ENCODE results near the gene NTRK3. TPM values are rescaled to one million over a fixed set of nuclear protein-coding genes. Genes with fewer than 3 reads are reported as not detected.

NTRK3 gene
- total and polyA plus RNA-seq, 2 of the 8 experiments (the other 6 are each of a cell fraction or from before 2014, with no cell fraction given): 4.5 to 6.8 TPM

- Histone ChIP-seq H3K56ac (replicated peaks; ENCODE audit: insufficient read length, low read depth, low read length) (no peak overlapping the region), H4K91ac (replicated peaks; ENCODE audit: insufficient read length, low read length) (no peak overlapping the region), H3K9me3 (ENCODE audit: insufficient read depth in 2 of 2, low read depth in 1 of 2, low read length in 1 of 2) (no peaks in the 10 kb centered on the region), H3K23ac (ENCODE audit: insufficient read length) (no peak overlapping the region), H3K9ac (replicated peaks in 1 of 4; ENCODE audit: extremely low read depth in 1 of 4, low read depth in 3 of 4, low read length in 3 of 4) (no peak overlapping the region), H2BK15ac (ENCODE audit: low read length) (no peak overlapping the region), H3K23me2 (ENCODE audit: low read depth, low read length) (peaks cover 6% of the 10 kb centered on the region; the same call in 1 of the 2 replicates), H2BK120ac (replicated peaks; ENCODE audit: low read depth, low read length) (no peak overlapping the region), H3K79me2 (ENCODE audit: control insufficient read depth in 1 of 2, insufficient read depth in 2 of 2, low read length in 2 of 2) (no peaks in the 10 kb centered on the region), H2BK20ac (ENCODE audit: low read length) (no peak overlapping the region), H3K4me2 (ENCODE audit: insufficient read depth in 1 of 2, low read depth in 2 of 2, low read length in 2 of 2) (no peak overlapping the region), H3K79me1 (ENCODE audit: low read depth, low read length) (no peaks in the 10 kb centered on the region), H2BK12ac (ENCODE audit: low read depth, low read length) (no peak overlapping the region), H3K36me3 (ENCODE audit: control insufficient read depth in 2 of 4, insufficient read depth in 4 of 4, low read length in 3 of 4) (no peaks in the 10 kb centered on the region), H3K4me1 (replicated peaks in 1 of 4; ENCODE audit: control insufficient read depth in 3 of 4, insufficient read depth in 4 of 4, low read length in 3 of 4) (peaks cover 0 to 7% (median 2%) of the 10 kb centered on the region in 4 experiments; a peak in 3 of 7 replicates), H2AK5ac (ENCODE audit: low read depth, low read length) (no peak overlapping the region), H4K5ac (ENCODE audit: insufficient read length, low read depth, low read length) (no peak overlapping the region), H3K27ac (ENCODE audit: low read depth, low read length) (no peak overlapping the region), H4K20me1 (replicated peaks in 1 of 2; ENCODE audit: control insufficient read depth in 1 of 2, insufficient read depth in 2 of 2, low read length in 2 of 2) (peaks cover 0 to 5% of the 10 kb centered on the region in 2 experiments), H4K8ac (ENCODE audit: extremely low read depth, insufficient read depth, low read length) (no peak overlapping the region), H3K4ac (replicated peaks; ENCODE audit: insufficient read length, low read depth, low read length) (no peak overlapping the region), H3K27me3 (replicated peaks in 1 of 4; ENCODE audit: control insufficient read depth in 3 of 4, extremely low read depth in 1 of 4, insufficient read depth in 3 of 4, low read length in 3 of 4) (no peaks in the 10 kb centered on the region; a peak in 1 of 7 replicates), H2AFZ (ENCODE audit: low read length) (no peak overlapping the region), H2BK5ac (ENCODE audit: low read depth, low read length) (no peak overlapping the region), H3K14ac (ENCODE audit: insufficient read length) (no peak overlapping the region), H3K4me3 (ENCODE audit: extremely low read depth in 1 of 4, insufficient read depth in 2 of 4, low read depth in 3 of 4, low read length in 4 of 4) (no peak overlapping the region), H3K18ac (ENCODE audit: extremely low read depth, low read length) (no peak overlapping the region)
- WGBS, 2 experiments (ENCODE audit: extremely low coverage in 1 of 2, insufficient coverage in 1 of 2, insufficient read length in 1 of 2, insufficient replicate concordance in 2 of 2, low coverage in 1 of 2, low lambda C conversion rate in 2 of 2, missing lambda C conversion rate in 1 of 2): 88% methylated on average over 4 of the region's 4 CpGs; no CpG with 5 or more reads in 1 of the 2 experiments
- ChIA-PET POLR2A (ENCODE audit: partially characterized antibody) (no interaction called here), CTCF (ENCODE audit: partially characterized antibody) (interaction anchor here (0.6 to 6.7 kb wide), 7 partner anchors 11 to 162 kb away, joined by 3 to 58 read pairs (median 4); no protein-coding TSS in a partner anchor)
- no peak for FAIRE-seq
- DNase-seq (ENCODE audit: low read depth in 1 of 2, low spot score in 2 of 2): no peak
- TF ChIP-seq PHF8 (conservative IDR thresholded peaks at IDR 0.05; ENCODE audit: low read depth, low read length): no peak
- TF ChIP-seq RAD21 (IDR thresholded peaks at IDR 0.05 in 1 of 2, conservative IDR thresholded peaks at IDR 0.05 in 1 of 2; ENCODE audit: low read depth in 2 of 2, low read length in 2 of 2): no peak
- no peak for TF ChIP-seq RBBP5 (IDR thresholded peaks at IDR 0.05; ENCODE audit: borderline replicate concordance, low read depth, low read length)
- TF ChIP-seq SIN3A (conservative IDR thresholded peaks at IDR 0.05 in 1 of 2, IDR thresholded peaks at IDR 0.05 in 1 of 2; ENCODE audit: low read depth in 1 of 2, low read length in 2 of 2): no peak
These were observed 32.1 kb upstream of the NTRK3 start for GRCh38 chr15:88288661-88289060.
